Measurements from ENCODE around the gene SYTL5.

The SYTL5 gene

DNA sequence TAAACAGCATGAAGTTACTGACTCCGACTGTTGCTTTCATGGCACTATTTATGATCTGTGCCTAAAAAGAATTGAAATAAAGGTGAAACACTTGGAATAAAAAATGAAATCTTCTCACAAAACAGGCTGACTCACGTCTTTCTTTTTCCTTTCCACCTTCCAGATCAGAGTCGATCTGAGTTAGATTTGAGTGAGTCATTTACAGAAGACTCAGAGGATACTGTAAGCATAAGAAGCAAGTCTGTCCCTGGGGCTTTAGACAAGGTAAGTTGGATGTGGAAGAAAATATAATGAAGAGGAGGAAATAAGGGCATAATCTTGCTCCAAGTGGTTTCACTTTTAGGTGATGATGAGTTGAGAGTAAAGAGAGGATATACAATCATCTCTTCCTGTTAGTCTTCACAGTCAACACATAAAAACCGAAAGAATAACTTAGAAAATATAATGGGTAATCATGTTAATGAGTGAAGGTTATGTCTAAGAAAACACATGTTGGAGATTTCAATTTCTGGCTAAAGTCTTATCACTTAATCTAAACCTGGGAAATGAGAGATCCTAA, 89.7 kb downstream of the SYTL5 start:
- DNase-seq = no peak

DNA sequence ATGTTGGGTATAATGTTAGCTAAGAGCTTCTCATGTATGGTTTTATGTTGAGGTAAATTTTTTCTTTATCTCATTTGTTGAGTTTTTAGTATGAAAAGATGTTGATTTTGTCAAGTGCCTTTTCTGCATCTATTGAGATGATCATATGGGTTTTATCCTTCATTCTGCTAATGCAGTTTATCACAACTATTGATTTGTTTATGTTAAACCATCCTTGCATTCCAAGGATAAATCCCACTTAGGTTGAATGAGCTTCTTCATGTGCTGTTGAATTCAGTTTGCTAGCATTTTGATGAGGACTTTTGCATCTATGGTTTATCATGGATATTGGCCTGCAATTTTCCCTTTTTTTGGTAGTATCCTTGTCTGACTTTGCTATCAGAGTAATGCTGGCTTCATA, 93.3 kb downstream of the SYTL5 start:
- DNase-seq = no peak

DNA sequence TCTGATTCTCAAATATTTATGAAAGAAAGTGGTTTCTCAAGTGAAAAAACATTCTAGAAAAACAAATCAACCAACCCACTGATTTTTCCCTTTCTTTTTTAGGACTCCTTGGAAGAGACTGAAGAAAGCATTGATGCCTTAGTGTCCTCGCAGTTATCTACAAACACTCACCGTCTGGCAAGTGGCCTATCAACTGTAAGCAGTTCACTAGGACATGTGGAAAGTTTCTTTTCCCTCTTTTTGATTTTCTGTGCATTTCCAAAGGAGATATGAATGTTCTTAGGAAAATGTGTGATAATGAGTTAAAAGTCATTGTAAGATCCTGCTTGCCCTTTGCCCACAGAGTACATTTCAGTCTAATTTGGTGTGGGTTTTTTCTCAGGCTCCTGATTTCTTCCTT, 95.9 kb downstream of the SYTL5 start:
- DNase-seq = no peak

DNA sequence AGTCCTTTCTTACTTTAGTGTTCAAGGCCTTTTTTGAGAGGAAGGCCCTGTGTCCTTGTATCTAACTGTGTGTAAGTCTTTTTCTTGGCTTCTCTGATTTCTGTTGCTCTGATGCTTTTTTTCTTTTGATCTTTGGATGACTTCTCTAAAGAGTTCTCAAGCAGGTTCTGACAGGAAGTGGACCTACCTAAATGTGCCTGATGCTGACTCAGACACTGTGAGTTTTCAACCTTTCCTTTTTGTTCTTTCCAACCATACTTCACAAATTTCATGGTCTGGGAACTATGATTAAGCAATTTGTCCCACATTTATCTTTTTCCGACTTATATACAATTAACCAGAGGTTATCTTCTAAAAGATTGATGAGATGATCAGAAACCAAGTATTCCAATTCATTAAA, 96.5 kb downstream of the SYTL5 start:
- no peak for DNase-seq

DNA sequence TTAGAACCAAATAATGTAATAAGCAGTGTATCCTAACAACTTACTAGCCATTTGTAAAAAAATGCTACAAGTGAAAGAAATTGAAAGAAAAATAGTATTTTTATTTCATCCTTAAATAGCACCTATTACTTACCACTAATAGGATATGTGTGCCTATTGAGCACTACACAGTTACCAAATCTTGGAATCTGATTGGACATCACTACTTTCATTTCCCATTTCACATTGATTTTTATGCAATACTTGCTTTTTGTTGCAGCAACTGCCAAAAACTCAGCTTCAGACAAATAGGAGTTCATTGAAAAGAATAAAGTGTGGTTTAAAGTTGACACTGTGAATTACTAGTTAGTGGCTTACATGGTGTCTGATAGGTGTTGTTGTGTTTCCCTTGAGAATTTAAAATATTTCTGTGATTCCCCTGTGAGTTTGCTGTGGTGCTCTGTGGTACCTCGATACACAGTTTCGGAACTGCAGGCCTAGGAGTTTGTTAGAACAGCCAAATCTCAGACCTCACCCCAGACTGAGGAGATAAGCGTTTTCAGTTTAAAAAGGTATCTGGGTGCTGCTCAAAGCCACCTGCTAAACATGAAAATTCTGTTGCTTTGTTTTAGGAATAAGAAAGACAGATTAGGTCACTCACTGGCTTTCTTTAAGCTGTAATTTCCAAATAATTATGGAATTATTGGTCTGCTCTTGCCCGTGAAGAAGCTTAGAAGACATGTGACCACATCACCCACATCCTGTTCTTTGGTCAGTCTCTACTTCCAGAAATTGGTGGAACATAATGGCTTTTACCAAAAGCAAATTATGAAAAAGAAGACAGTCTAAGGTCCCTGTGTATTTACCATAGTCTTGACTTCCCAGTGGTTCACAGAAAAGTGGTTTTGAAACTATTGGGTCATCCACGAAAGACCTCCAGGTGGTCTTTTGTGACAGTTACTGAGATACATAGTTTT, 97.8 kb downstream of the SYTL5 start:
- peak in 1 of 2 experiments; percentile 0 for DNase-seq

DNA sequence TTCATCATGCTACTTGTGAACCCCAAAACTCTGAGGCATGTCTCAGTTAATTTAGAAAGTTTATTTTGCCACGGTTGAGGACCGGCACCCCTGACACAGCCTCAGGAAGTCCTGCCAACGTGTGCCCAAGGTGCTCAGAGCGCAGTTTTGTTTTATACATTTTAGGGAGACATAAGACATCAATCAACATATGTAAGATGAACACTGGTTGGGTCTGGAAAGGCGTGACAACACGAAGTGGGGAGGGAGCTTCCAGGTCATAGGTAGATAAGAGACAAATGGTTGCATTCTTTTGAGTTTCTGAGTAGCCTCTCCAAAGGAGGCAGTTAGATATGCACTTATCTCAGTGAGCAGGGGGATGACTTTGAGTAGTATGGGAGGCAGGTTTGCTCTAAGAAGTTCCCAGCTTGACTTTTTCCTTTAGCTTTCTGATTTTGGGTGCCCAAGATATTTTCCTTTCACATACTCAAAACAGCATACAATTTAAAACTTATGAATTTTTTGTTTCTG, 98.9 kb downstream of the SYTL5 start:
- no peak for DNase-seq

DNA sequence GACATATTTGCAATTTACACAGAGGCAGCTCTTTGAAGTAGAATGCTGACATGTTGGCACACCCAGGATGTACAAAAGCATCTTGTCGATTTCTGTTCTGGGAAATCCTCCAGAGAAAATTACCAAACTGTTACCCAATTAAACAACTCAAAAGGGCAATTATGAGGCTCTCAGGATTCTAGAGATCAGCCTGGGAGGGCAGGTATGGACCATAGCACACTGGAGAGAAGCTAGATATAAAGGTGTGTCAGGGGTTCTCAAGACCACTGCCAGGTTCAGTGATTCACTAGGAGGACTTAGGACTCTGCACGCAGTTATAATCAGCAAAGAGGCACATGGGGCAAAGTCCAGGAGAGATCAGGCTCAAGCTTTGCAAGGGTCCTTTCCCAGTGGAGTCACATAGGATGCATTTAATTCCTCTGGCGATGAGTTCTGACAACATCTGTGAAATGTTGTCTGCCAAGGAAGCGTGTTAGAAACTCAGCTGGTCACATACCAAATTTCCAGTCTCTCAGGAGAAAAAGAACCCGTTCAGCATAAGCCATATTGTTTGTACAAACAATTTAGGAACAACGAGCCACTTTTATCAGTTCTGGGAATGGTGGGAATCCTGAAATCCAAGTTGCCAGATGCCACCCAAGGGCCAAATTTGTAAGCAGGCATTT, 100.8 kb downstream of the SYTL5 start:
- no peak for DNase-seq

DNA sequence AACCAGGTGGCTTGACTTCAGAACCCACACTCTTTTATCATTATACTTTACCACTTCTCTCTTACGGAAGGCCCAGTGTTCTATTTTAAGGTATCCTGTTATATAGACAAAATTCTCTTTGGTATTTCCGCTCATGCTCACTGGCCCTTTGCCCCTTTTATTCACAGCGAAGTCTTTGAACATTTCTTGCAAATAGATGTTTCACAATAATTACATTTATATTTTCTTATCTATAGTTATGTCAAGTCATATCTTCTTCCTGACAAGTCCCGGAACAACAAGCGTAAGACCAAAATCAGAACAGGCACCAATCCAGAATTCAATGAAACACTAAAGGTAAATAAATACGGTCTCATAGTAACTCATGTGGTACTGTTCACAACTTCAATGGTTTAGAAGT, 102.0 kb downstream of the SYTL5 start:
- DNase-seq = no peak

DNA sequence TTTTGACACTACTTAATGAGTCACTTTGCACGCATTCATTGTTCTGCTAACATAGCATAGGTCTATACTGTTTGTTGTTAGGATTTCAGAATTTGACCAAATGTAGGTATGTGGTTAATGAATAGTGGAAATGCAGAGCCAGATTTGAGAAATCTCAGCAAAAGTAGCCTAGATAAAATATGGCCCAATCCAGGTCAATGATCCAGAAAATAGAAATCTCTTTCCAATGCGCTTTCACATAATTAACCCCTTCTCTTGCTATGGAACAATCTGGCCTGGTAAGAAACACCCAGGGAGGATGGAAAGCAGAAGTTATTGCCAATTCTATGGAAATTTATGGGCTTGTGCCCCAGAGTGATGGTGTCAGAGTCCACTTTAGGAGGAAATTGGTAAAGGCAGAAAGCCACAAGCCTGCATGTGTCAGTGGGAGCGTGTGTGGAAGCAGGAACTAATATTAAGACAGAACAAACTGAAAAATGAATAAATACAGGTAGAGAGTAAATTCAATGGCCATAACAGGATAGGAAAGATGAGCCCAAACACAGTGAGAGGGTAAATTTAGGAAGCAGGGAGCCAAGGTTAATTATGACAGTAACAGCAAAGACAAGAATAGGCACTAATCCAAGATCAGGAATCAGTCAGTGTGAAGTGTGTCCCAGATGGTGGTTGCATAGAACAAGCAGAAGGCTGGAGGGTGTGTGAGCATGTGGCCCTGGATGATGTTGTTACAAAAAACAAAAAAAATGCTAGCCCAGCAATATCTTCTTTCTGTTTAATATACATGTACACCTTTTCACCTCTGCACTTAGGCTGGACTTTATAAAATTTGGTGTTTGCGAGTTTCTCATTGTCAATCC, 102.9 kb downstream of the SYTL5 start:
- DNase-seq = no peak

DNA sequence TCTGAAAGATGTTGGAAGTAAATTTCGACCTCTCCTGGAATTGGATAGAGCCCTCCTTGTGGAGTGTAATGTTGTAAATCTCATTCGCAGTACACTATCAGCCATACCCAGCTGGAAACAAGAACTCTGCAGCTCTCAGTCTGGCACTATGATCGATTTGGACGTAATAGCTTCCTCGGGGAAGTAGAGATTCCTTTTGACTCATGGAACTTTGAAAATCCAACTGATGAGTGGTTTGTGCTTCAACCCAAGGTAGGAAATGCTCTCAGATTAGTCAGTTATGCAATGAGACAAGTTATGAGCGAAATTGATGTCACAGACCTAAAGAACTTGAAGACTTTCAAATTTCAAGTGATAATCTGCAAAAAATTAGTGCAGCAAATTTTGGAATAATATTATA, 103.9 kb downstream of the SYTL5 start:
- no peak for DNase-seq

DNA sequence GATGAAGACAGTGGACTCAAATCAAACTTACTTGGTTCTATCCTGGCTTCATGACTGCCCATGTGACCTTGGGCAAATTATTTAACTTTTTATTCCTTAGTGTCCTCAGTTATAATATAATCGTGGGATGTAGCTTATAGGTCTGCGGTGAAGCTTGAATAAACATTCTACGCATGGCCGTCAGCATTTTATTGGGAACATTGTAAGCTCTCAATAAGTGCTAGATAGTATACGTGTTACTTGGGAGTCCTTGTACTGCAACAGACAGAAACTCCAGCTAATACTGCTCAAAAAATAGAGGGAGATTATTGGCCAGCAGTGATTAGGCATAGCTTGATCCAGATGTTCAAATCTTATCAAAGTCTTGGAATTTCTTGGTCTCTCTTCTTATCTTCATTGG, 104.8 kb downstream of the SYTL5 start:
- no peak for DNase-seq

DNA sequence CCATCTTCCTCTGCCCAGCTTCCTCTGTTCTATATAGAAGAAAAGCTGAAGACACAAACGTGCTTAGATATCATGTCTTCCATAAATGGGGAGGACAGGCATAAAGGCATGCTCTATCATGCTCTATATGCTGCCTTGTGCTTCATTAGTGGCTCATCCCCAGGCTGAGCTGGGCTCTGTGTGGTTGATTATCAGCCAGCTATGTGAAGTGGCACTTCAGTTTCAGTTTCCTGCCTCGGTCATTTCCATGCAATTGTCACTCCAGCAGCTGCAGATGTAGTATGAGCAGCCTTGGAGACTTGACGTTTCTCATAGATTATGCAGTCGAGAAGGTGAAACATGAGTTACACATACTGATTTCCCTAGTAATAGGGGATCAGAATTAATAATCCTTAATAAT, 106.2 kb downstream of the SYTL5 start:
- no peak for DNase-seq

DNA sequence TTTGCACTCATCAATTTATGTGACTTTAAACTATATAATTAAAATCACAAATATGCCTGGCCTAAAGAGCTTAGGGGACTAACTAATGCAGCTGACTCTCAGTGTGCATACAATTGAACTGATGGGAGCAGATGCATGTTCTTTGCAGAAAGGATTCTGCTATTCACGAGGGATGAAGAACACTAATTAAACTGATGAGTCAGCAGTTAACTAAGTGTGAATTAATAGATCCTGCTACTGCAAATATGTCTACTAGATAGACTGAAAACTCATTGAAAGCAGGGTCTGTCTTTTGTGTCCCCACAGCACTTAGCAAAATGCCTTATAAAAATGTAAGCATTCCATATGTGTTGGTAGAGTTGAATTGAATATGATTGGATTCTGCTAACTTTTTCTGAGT, 110.4 kb downstream of the SYTL5 start:
- no peak for DNase-seq

DNA sequence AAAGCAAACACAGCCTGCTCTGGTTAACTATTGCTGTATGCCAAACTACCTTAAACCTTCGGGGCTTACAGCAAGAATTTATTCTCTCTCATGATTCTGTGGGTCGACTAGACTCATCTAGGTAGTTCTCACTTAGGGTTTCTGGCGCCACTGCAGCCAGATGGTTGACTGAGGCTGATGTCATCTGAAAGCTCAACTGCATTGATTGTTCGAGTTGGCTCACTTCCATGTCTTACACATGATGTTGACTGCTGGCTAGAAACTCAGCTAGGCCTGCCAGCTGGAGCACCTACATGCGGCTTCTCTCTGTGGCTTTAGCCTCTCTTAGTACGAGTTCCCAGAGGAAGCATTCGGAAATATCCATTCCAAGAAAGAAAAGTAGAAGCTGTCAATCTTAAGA, 111.1 kb downstream of the SYTL5 start:
- no peak for DNase-seq

DNA sequence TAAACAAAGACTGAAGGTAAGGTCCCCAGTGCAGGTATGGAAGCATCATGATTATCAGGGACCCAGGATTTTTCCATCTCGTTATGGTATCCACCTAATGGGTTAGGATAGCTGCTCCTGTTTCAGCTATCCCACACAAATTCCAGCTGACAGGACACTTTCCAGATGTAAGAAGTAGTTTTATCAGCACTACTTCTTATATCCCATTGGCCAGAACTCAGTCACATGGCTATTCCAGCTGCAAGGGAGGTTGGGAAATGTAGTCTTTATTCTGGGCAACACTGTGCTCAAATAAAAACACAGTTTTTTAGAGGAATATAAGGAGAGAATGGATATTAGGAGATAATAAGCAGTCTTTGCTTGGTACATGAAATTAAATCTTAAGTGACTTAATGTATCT, 117.6 kb downstream of the SYTL5 start:
- DNase-seq = peak; percentile 1 to 5

DNA sequence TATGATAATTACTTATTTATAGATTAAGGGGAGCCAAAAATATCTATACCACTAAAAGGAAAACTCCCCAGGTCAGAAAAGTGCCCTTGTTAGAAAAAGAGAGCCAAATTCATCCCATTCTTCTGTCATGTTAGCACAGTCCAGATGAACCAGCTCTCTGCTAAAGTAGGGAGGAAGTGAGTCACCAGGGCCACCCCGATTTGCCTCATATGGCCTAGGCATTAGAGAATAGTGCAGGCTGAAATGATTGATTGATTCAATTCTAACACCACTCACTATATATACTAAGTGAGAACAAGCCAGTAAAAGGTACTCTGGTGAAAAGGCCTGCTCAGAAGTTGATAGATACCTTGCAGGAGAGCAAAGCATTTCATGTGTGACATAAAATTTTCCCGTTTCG, 119.8 kb downstream of the SYTL5 start:
- DNase-seq = no peak

DNA sequence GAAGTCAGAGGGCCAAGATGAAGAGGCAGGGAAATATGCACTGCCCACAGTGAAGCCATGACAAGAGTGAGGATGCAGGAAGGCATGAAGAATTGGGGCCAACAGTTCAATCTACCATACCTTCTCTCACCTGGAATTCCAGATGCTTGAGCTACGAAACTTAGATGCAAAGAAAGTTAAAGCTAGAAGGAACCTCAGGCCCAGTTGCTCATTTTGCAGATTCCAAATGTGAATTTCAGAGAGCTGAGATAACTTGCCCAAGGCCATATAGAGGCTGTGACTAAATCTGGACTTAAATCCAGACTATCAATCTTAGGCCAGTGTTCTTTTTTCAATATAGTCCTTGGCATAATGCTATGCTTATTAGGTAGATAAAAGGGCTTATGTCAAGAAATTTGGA, 121.6 kb downstream of the SYTL5 start:
- no peak for DNase-seq

DNA sequence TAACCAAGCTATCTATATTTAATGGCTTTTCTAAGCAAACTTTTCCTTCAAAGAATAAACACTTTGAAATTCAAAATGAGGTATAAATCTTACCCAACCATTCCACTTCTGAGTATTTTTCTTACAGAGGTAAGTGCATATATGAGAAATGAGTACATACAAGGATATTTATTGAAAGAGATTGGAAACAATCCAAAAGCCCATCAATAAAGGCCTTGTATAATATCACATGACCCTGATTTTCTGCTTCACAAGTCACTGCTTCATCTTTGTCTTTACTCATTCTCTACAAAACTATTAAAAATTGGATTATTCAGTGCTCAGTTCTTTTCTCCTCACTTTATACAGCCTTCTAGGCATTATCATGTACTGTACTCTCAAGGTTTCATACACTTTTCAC, 123.0 kb downstream of the SYTL5 start:
- DNase-seq = no peak

DNA sequence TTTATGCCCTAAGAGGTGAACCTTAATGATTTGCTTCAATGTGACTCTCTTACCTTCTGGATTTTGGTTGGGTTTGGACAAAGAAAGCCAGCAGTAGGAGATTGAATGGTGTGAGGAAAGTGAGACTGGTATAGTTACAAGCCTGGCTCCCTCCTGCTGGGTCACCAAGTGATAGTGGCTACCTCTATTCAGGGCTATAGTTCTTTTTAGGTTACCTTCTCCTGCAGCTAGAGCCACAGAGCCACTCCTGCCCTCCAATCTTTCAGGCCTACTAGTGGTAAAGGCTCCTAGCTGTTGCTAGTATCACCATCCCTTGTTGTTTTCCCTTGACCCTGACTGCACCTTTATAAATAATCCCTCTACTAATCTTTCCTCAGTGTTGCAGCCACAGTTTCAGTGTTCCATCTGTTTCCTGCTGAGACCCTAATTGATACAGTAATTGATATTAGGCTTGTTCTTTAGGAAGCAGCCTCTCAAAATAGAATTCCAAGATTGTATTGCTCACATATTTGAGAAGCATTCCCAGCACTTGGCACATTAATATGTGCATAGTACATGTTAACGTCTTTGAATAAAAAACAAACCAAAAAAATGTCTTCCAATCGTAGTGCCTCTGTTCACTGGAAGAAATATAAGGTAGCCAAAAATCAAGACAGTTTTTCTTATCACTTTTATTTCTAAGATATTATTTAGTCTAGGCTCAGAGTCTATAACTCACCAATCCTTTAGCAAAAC, 132.0 kb downstream of the SYTL5 start:
- DNase-seq = no peak

DNA sequence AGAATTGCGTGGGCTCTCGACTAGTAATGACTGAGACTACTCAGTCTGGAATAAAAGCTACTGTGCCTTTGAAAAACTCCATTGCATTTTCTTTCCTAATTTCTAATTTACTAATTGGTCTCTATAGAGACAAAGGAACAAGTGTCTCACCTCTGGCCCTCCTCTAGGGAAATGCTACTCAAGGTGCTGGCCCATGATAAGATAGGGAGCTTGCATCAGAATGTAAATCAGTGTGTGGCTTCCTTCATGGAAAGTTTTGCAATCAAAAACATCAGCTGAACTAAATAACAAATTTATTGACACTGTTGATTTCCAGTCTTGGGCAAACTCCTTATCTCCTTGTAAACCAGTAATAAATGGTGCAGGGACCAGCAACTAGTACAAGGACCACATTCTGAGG, 132.5 kb downstream of the SYTL5 start:
- no peak for DNase-seq

DNA sequence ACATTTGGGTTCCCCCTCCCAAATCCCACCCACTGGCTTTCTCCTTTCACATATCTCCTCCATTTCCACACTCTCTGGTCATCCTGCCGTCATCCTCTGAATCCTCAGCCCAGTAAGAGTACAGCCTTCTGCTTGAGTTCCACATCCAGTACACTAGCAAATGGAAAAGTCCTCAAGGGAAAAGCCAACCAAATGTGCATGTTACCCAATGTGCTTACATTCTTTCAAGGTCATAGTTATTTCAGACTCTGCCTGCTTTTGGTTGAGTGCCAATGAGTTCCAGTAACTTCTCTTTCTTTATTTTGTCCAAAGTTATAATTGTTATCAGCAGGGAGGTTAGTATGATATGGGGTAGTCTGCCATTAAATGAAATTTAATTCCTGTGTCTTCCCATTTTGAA, 136.3 kb downstream of the SYTL5 start:
- no peak for DNase-seq

DNA sequence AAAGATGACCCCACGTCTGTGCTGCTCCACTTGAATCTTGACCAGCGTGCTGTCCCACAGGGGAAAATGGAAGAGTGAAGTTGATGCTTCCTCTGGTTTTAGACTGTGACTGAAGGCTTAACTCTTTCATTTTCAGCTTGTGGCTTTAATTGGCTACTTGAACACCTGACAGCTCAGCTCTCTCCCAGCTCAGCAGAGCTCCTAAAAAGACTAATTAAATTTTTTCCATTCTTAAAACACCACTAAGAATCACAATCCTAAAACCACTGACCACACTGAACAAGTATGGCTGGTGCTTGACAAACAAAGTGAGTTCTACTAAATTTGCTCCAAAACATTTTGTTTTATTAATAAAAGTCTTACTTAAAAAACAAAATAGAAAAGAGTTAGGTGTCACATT, 142.7 kb downstream of the SYTL5 start:
- no peak for DNase-seq

Data from Kasumi-1 (cell line).